ENCODE data around the gene ADPRH.

Gene ADPRH

GRCh38 chr3:119608405-119609000 is 29.2 kb downstream of the ADPRH start:
- no peak for TF ChIP-seq CTCF (IDR thresholded peaks at IDR 0.05; ENCODE audit: extremely low read depth, insufficient read depth, missing control alignments)
- in situ Hi-C loops (cut with MboI; ENCODE audit: low pct_unique_long_range_greater_than_20kb, low sequenced_read_pairs, unreplicated experiment), result no loop called here
- no peak for DNase-seq (ENCODE audit: low spot score)

GRCh38 chr3:119609301-119609700 is 30.0 kb downstream of the ADPRH start:
- TF ChIP-seq CTCF (IDR thresholded peaks at IDR 0.05; ENCODE audit: extremely low read depth, insufficient read depth, missing control alignments), result no peak
- in situ Hi-C loops (cut with MboI; ENCODE audit: low pct_unique_long_range_greater_than_20kb, low sequenced_read_pairs, unreplicated experiment), result no loop called here
- DNase-seq (ENCODE audit: low spot score), result no peak

GRCh38 chr3:119611664-119612063 is 32.4 kb downstream of the ADPRH start:
- in situ Hi-C loops (cut with MboI; ENCODE audit: low pct_unique_long_range_greater_than_20kb, low sequenced_read_pairs, unreplicated experiment), result no loop called here
- no peak for DNase-seq (ENCODE audit: low spot score)
- TF ChIP-seq CTCF (IDR thresholded peaks at IDR 0.05; ENCODE audit: extremely low read depth, insufficient read depth, missing control alignments), result no peak

GRCh38 chr3:119613201-119613600 is 33.9 kb downstream of the ADPRH start:
- in situ Hi-C loops (cut with MboI; ENCODE audit: low pct_unique_long_range_greater_than_20kb, low sequenced_read_pairs, unreplicated experiment), result no loop called here

GRCh38 chr3:119613872-119614271 is 34.6 kb downstream of the ADPRH start:
- no peak for TF ChIP-seq CTCF (IDR thresholded peaks at IDR 0.05; ENCODE audit: extremely low read depth, insufficient read depth, missing control alignments)
- in situ Hi-C loops (cut with MboI; ENCODE audit: low pct_unique_long_range_greater_than_20kb, low sequenced_read_pairs, unreplicated experiment), result no loop called here
- DNase-seq (ENCODE audit: low spot score), result no peak

More at GRCh38 chr3:119613201-119613600, 33.9 kb downstream of the ADPRH start:
- DNase-seq (ENCODE audit: low spot score), result no peak
- TF ChIP-seq CTCF (IDR thresholded peaks at IDR 0.05; ENCODE audit: extremely low read depth, insufficient read depth, missing control alignments), result no peak

GRCh38 chr3:119616056-119616455 is 36.8 kb downstream of the ADPRH start:
- in situ Hi-C loops (cut with MboI; ENCODE audit: low pct_unique_long_range_greater_than_20kb, low sequenced_read_pairs, unreplicated experiment), result no loop called here
- no peak for DNase-seq (ENCODE audit: low spot score)
- no peak for TF ChIP-seq CTCF (IDR thresholded peaks at IDR 0.05; ENCODE audit: extremely low read depth, insufficient read depth, missing control alignments)
